Inferior parietal cortex (tissue), 1 donor: Measurements from ENCODE around the gene ITPR3.
A peak's percentile ranks its signal among the peaks of the same experiment; 100 is the strongest.

Experiments used
- DNase-seq: peaks from one replicate; pipeline ENCODE4 v3.0.0-alpha.2; 2016; ENCODE audit errors: extremely low spot score

Gene ITPR3

GRCh38 chr6:33700391-33701050, 79.4 kb downstream of the ITPR3 start:
- DNase-seq, result peak; percentile 62

DNA sequence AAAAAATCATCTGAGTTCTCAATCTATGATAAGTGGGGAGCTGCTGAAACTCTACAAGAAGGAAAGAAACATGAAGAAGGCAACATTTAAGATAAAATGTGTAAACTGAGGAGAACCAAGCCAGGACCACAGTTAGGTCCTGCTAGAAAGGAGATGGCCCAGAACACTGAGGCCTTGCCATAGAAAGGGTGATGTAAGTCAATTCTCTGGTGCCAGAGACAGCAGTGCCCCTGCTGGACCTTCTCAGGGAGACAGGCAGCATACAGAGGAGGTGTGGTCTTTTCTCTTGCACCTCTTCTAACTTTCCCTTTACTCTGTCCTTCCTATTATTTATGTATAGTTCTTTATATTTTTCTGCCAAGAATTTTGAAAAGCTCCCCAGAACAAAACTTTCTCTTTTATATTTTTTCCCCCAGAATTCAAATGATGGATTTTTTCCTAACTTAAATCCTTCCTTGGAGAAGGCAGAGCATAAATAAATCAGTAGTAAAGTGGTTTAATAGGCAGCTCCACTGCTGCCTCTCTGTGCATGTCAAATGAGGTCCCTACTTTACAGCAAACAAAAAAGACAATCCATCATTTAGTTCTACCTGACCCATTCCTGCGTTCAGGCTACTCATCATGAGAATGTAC, 81.3 kb downstream of the ITPR3 start:
- no peak for DNase-seq

DNA sequence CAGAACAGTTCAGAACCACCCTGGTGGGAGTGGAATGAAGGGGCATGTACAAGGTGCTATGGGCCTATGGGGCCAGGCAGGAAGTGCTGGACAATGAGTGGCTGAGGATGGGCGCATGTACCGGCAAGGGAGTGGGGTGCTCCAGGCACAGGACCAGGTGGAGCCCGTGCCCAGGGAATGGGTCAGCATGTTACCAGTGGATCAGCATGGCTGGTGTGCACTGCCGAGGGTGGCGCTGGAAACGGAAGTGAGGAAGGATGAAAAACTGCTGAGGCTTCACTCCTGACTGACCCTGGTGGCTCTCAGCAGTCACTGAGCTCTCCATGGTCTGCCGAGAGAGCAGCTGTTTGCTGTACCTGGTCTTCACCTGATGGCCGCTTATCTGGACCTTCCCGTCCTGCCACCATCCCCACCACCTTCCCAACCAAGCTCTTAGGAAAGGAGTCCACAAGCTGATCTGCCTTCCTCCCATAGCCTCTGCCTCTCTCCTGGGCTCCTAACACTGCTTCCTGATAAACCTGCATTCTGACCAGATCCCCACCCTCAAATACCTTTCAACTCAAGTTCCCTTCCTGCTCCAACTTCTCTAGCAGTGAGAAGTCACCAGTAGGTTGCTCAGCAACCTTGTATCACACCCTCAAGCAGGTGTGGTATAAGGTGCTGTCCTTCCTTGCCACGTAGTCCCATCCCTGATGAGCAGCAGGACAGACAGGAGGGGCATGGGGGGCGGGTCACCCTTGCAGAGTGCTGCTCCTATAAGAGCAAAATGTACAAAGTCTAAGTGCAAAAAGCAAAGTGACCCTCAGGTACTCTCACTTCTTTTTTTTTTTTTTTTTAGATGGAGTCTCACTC, 83.3 kb downstream of the ITPR3 start:
- DNase-seq, result no peak

DNA sequence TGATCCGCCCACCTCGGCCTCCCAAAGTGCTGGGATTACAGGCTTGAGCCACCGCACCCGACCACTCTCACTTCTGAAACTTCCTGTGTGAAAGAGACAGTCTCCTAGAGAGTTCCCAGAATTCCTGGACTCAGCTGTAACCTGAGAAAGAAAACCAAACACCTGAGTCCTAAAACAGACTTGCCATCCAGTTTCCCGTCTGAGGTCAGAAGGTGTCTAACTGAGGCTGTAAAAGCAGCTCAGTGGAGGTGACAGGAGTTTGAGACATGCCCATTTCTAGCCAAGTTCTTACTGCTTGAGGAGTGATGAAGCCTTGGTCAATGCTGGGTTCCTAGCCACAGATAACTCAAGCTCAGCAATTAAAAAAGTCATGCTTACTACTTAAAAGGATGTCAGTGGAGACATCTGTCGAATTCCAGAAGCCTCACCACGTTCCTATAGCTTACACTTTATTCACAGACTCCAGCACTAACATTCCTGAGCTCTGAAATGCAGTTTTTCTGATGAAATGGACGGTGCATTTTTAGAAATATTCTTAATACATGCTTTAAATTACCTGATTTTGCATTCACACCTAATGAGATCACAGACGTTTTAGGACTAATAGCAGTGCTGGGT, 84.3 kb downstream of the ITPR3 start:
- no peak for DNase-seq

- no peak for DNase-seq
These were observed 85.0 kb downstream of the ITPR3 start for GRCh38 chr6:33705955-33706725.

DNA sequence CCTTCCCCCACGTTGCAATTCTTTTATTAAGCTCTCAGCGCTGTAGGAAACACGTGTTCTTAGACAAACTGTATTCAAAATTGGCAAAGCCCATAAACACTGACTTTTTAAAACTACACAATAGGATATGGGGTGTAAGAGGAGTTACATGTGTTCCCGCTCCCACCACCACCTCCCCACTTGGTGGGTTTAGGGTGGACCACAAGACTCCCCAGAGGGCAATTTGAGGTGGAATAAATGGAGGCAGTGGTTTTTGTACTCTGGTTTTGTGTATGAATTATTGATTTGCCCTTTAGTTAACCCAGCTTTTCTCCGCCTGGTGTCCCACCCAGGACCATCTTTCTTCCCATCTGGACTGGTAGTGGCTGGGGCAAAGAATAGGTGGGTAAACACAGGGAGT, 86.6 kb downstream of the ITPR3 start:
- DNase-seq, result no peak

DNA sequence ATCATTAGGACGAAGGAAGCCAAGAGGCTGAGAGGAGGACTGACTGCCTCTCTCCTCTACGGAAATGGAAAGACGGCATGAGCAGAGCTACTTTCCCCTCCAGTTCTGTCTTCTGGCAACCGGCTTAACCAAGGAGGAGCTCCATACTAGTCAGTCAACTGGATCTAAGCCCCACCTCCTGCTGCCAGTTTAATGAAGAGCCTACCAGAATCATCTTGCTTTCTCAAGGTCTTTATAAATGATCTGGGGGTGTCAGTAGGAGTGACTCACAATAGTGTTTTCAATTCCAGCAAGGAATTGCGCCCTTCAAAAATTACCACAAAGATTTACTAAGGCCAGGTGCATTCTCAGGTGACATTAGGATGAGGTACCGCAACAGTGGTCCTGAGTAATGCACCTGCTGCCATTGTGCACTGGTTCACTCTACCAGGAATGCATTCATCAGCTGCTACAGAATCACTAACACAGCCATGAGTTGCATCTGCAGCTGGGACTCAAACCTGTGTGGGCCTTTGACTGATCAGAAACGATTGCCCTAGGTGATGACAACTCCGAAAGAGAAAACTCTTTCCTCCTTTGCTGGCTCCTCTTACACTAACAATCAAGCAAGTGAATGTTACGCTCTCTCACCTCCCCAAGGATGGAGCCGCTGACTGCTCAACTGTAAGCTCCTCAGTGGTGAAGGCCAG, 87.5 kb downstream of the ITPR3 start:
- no peak for DNase-seq

- no peak for DNase-seq
These were observed 88.6 kb downstream of the ITPR3 start for GRCh38 chr6:33709605-33710295.

DNA sequence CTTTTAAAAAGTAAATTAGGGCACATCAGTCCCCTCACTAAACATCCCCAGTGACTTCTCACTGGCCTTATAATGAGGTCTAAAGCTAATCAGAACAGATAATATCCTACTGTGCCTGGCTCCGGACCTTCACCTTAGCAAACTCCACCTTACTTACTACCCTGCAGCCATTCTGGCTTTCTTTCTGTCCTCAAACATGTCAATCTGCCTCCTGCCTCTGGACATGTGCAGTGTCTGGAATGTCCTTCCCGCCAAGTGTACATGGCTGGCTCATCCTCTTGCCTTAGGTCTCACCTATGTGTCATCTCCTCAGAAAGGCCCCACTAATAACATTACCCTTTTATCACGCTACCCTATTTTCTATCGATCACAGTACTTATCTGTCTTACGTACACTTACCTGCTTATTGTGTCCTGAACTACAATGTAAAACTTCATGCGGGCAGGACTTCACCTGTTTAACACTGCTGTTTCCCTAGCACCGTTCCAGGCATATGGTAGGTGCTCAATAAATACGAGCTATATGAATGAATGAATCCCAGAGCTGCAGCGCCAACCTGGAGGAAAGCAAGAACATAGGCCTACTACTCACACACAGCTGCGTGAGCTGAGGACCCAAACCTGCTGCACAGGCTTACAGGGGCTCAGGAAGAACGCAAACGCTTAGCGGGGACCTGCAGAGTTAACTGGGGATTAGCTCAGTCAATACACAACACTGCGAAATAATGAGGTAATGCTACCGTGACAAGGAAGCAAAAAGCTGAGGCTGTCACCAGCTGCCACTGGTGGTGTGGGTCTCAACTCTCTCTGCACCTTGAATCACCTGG, 89.4 kb downstream of the ITPR3 start:
- DNase-seq, result no peak

GRCh38 chr6:33711140-33712129, 90.3 kb downstream of the ITPR3 start, which contains the start of gene UQCC2:
Gene UQCC2, minus strand, starts transcription at chr6:33711700. Its CDS starts 14 bp downstream, at chr6:33711686.
- peak; percentile 98 for DNase-seq

DNA sequence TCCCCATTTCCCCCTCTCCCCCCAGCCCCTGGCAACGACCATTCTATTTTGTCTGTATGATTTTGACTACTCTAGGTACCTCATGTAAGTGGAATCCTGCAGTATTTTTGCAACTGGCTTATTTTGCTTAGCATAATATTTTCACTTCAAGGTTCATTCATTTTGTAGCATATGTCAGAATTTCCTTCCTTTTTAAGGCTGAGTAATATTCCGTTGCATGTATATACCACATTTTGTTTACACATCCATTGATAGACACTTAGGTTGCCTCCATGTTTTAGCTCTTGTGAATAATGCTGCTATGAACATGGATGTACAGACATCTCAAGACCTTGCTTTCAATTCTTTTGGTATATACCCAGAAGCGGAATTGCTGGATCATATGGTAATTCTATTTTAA, 91.8 kb downstream of the ITPR3 start:
- no peak for DNase-seq

GRCh38 chr6:33713786-33714185, 92.7 kb downstream of the ITPR3 start:
- no peak for DNase-seq

- no peak for DNase-seq
These were observed 93.4 kb downstream of the ITPR3 start for GRCh38 chr6:33714385-33715040.

DNA sequence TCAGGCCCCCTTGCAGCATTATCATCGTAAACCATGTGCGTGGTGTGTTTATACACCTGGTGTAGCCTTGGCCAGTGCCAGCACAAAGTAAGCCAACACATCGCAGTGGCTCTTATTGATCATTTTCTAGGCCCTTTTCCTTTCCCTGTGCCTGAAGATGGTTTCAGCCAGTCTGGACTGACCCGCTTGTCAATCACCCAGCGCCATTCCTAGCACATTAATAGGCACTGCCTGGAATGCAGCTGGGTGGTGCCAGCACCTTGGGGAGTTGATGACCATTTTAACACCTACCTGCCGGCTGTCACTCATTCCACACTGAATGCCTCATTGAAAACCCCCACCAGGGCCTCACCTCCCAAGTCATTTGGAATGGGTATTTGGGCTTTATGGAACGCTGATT, 95.3 kb downstream of the ITPR3 start:
- no peak for DNase-seq

DNA sequence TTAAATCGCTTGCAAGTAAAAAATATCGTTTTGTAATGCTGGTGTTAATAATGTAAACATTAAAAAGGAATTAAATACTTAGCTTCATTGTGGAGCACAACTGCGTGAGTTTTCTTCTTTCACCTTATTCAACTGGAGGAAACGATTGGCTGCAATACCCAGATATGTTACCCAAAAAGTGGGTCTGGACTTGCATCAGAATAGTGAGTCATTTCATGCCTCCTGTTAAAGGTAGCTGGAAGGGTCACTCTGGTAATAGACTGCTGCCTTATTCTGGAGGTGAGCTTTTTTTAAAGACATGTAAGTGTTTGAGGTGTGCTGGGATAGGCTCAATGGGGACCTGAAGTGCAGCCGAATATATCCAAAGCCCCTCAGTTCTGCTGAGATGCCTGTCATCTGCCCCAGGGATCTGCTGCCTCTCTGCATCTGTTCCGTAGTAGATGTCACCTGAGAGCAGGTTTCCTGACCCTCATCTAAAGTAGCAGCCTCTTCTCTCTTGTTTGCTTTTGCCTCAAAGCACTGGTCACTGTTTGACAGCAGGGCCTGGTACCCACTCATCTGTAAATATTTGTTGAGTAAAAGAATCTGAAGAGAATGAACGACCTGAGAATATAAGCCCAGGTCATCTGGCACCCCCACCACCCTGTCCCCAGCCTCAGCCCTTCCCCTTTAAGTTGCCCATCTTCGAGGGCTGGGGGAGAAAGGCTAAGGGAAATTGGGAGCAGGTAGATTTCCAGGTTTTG, 95.9 kb downstream of the ITPR3 start:
- DNase-seq, result no peak

- no peak for DNase-seq
These were observed 96.9 kb downstream of the ITPR3 start for GRCh38 chr6:33717934-33718455.

- DNase-seq, result no peak
These were observed 97.6 kb downstream of the ITPR3 start for GRCh38 chr6:33718713-33719112.
